Astrocyte (in vitro differentiated cells and primary cell): ENCODE results near the gene UNC79. TPM values are rescaled to one million over a fixed set of nuclear protein-coding genes. Genes with fewer than 3 reads are reported as not detected.

Experiments
- DNase-seq: peaks from one replicate; pipeline ENCODE4 v3.0.0-alpha.2; 2010; ENCODE audit warnings: low read depth
- FAIRE-seq: peaks from 2 replicates; lab custom pipeline; 2011; peaks lifted over from hg19 to GRCh38; lab: Jason Lieb, UNC
- H2AFZ ChIP-seq: 2 replicates; pipeline ENCODE4 v1.6.0; 2012; ENCODE audit warnings: low read depth, low read length, inconsistent platforms
- H3K27ac ChIP-seq: 2 replicates; pipeline ENCODE4 v1.5.1; 2011; ENCODE audit warnings: low read depth, low read length, inconsistent platforms
- H3K27me3 ChIP-seq: 2 replicates; pipeline ENCODE4 v1.6.0; 2011; ENCODE audit warnings: low read length, inconsistent platforms; ENCODE audit not compliant: insufficient read depth
- H3K36me3 ChIP-seq: 2 replicates; pipeline ENCODE4 v1.5.1; 2011; ENCODE audit warnings: low read length, inconsistent platforms; ENCODE audit not compliant: insufficient read depth
- H3K4me1 ChIP-seq: 2 replicates; pipeline ENCODE4 v1.5.1; 2011; ENCODE audit warnings: low read length, inconsistent platforms; ENCODE audit not compliant: insufficient read depth
- H3K4me2 ChIP-seq: 2 replicates; pipeline ENCODE4 v1.6.0; 2012; ENCODE audit warnings: low read length, inconsistent platforms
- H3K4me3 ChIP-seq: 2 replicates; pipeline ENCODE4 v1.5.1; 2011; ENCODE audit warnings: low read depth, mild to moderate bottlenecking, low read length, inconsistent platforms; ENCODE audit not compliant: insufficient read depth
- H3K79me2 ChIP-seq: 2 replicates; pipeline ENCODE4 v1.6.0; 2012; ENCODE audit warnings: mild to moderate bottlenecking, low read length, inconsistent platforms; ENCODE audit not compliant: insufficient read depth
- H3K9ac ChIP-seq: 2 replicates; pipeline ENCODE4 v1.6.0; 2012; ENCODE audit warnings: mild to moderate bottlenecking, low read length, inconsistent platforms
- H3K9me3 ChIP-seq: 2 replicates; pipeline ENCODE4 v1.5.1; 2012; ENCODE audit warnings: low read depth, mild to moderate bottlenecking, low read length, inconsistent platforms; ENCODE audit not compliant: insufficient read depth
- H4K20me1 ChIP-seq: 2 replicates; pipeline ENCODE4 v1.6.0; 2012; ENCODE audit warnings: low read length, inconsistent platforms; ENCODE audit not compliant: insufficient read depth
- H3K27ac Mint-ChIP-seq: one replicate; pipeline ENCODE4 v1.8.0; 2021; ENCODE audit warnings: mild to moderate bottlenecking, mixed read lengths; ENCODE audit not compliant: unreplicated experiment
- H3K27me3 Mint-ChIP-seq: one replicate; pipeline ENCODE4 v1.8.0; 2021; ENCODE audit warnings: low read depth, mixed read lengths; ENCODE audit not compliant: unreplicated experiment
- H3K36me3 Mint-ChIP-seq: one replicate; pipeline ENCODE4 v1.8.0; 2021; ENCODE audit warnings: low read depth, mixed read lengths; ENCODE audit not compliant: unreplicated experiment
- H3K4me1 Mint-ChIP-seq: one replicate; pipeline ENCODE4 v1.8.0; 2021; ENCODE audit warnings: low read depth, mixed read lengths; ENCODE audit not compliant: unreplicated experiment
- H3K4me3 Mint-ChIP-seq: one replicate; pipeline ENCODE4 v1.8.0; 2021; ENCODE audit warnings: mild to moderate bottlenecking, moderate library complexity, mixed read lengths; ENCODE audit not compliant: unreplicated experiment
- H3K9me3 Mint-ChIP-seq: one replicate; pipeline ENCODE4 v1.8.0; 2021; ENCODE audit warnings: mild to moderate bottlenecking, mixed read lengths; ENCODE audit not compliant: unreplicated experiment
- CTCF ChIP-seq: IDR thresholded peaks from 2 replicates; pipeline ENCODE4 v1.5.1; 2011; ENCODE audit warnings: low read depth, mild to moderate bottlenecking, inconsistent platforms, low read length, moderate library complexity; ENCODE audit not compliant: insufficient read depth
- EZH2 ChIP-seq: IDR thresholded peaks from 2 replicates; pipeline ENCODE4 v1.6.1; 2012; ENCODE audit warnings: mild to moderate bottlenecking, low read length, inconsistent platforms; ENCODE audit not compliant: insufficient read depth
- total RNA-seq: library from RNA; stranded (reverse); gene quantifications from 2 replicates; pipeline ENCODE4 v1.2.1, GENCODE V29; 2021

UNC79 gene
- total RNA-seq, 1 donor from 2014 or later = 0.66 TPM

GRCh38 chr14:93707475-93707874 lies 276.7 kb downstream of the UNC79 start:
- no peak overlapping the region for H3K27ac ChIP-seq
- no peak for FAIRE-seq
- H3K4me3 Mint-ChIP-seq = no peak overlapping the region

GRCh38 chr14:93708311-93708734 lies 277.6 kb downstream of the UNC79 start:
- H3K36me3 Mint-ChIP-seq = no peaks in the 10 kb centered on the region
- no peak overlapping the region for H3K4me3 Mint-ChIP-seq
- Histone ChIP-seq H3K9ac (no peak overlapping the region), H4K20me1 (no peaks in the 10 kb centered on the region), H3K4me2 (no peak overlapping the region), H3K9me3 (no peaks in the 10 kb centered on the region), H3K36me3 (no peaks in the 10 kb centered on the region), H3K4me1 (no peaks in the 10 kb centered on the region), H3K27me3 (no peaks in the 10 kb centered on the region), H3K4me3 (no peak overlapping the region), H3K79me2 (no peaks in the 10 kb centered on the region), H3K27ac (no peak overlapping the region), H2AFZ (no peak overlapping the region)
- no peak overlapping the region for H3K27ac Mint-ChIP-seq
- no peaks in the 10 kb centered on the region for H3K9me3 Mint-ChIP-seq
- DNase-seq (no peak), FAIRE-seq (no peak)
- TF ChIP-seq EZH2 = no peak
- no peak for TF ChIP-seq CTCF
- peaks cover 3% of the 10 kb centered on the region for H3K4me1 Mint-ChIP-seq
- peaks cover 9% of the 10 kb centered on the region for H3K27me3 Mint-ChIP-seq

More at GRCh38 chr14:93707475-93707874, 276.7 kb downstream of the UNC79 start:
- H3K9me3 Mint-ChIP-seq = no peaks in the 10 kb centered on the region
- DNase-seq = no peak
- no peak overlapping the region for H3K27ac Mint-ChIP-seq
- H2AFZ ChIP-seq = no peak overlapping the region
- H3K4me3 ChIP-seq = no peak overlapping the region
- H4K20me1 ChIP-seq = no peaks in the 10 kb centered on the region
- H3K4me1 ChIP-seq = no peaks in the 10 kb centered on the region
- H3K27me3 Mint-ChIP-seq = peaks cover 12% of the 10 kb centered on the region
- TF ChIP-seq CTCF (no peak), EZH2 (no peak)
- no peaks in the 10 kb centered on the region for H3K36me3 ChIP-seq
- no peaks in the 10 kb centered on the region for H3K27me3 ChIP-seq
- no peaks in the 10 kb centered on the region for H3K79me2 ChIP-seq
- H3K36me3 Mint-ChIP-seq = no peaks in the 10 kb centered on the region
- no peak overlapping the region for H3K4me2 ChIP-seq
- H3K9ac ChIP-seq = no peak overlapping the region
- H3K9me3 ChIP-seq = no peaks in the 10 kb centered on the region
- no peaks in the 10 kb centered on the region for H3K4me1 Mint-ChIP-seq

- Mint-ChIP-seq H3K27me3 (peaks cover 11% of the 10 kb centered on the region), H3K4me1 (peaks cover 4% of the 10 kb centered on the region), H3K27ac (no peak overlapping the region), H3K9me3 (no peaks in the 10 kb centered on the region), H3K36me3 (no peaks in the 10 kb centered on the region), H3K4me3 (no peak overlapping the region)
- Histone ChIP-seq H3K36me3 (no peaks in the 10 kb centered on the region), H3K4me3 (no peak overlapping the region), H3K9ac (no peak overlapping the region), H3K27me3 (no peaks in the 10 kb centered on the region), H3K4me2 (no peak overlapping the region), H3K9me3 (no peaks in the 10 kb centered on the region), H3K4me1 (no peaks in the 10 kb centered on the region), H2AFZ (no peak overlapping the region), H4K20me1 (no peaks in the 10 kb centered on the region), H3K79me2 (no peaks in the 10 kb centered on the region), H3K27ac (no peak overlapping the region)
- DNase-seq = no peak
- no peak for TF ChIP-seq EZH2
- FAIRE-seq = no peak
Observed at GRCh38 chr14:93708800-93709199, 278.1 kb downstream of the UNC79 start.
